Stomach smooth muscle (tissue), 2 donors: Measurements from ENCODE around the gene CRACR2A.

ENCODE experiments used
- H3K27ac ChIP-seq: one replicate; pipeline ENCODE4 v1.7.0; 2013; ENCODE audit warnings: mild to moderate bottlenecking, low read length, inconsistent platforms
- H3K27me3 ChIP-seq, 2 donors: one replicate each; pipeline ENCODE4 v1.7.0; 2013; ENCODE audit warnings: low read length in 2 of 2; ENCODE audit not compliant: insufficient read depth in 2 of 2, control insufficient read depth in 1 of 2
- H3K36me3 ChIP-seq, 2 donors: one replicate each; pipeline ENCODE4 v1.7.0; 2013; ENCODE audit warnings: low read length in 2 of 2; ENCODE audit not compliant: control insufficient read depth in 2 of 2, insufficient read depth in 2 of 2
- H3K4me1 ChIP-seq: one replicate; pipeline ENCODE4 v1.7.0; 2013; ENCODE audit warnings: low read length; ENCODE audit not compliant: control insufficient read depth, insufficient read depth
- H3K4me3 ChIP-seq, 2 donors: one replicate each; pipeline ENCODE4 v1.7.0; 2013; ENCODE audit warnings: low read length in 2 of 2
- H3K9ac ChIP-seq, 2 donors: one replicate each; pipeline ENCODE4 v1.7.0; 2013; ENCODE audit warnings: low read length in 2 of 2, mild to moderate bottlenecking in 1 of 2
- H3K9me3 ChIP-seq, 2 donors: one replicate each; pipeline ENCODE4 v1.7.0; 2013; ENCODE audit warnings: low read length in 2 of 2; ENCODE audit not compliant: control insufficient read depth in 2 of 2
- donor health status: healthy.
- donor health status: Pancreatic carcinoma.

CRACR2A gene

GRCh38 chr12:3680919-3681594, 71.9 kb downstream of the CRACR2A start:
- H3K4me1 ChIP-seq: peaks cover 17% of the 10 kb centered on the region
- H3K9me3 ChIP-seq: no peaks in the 10 kb centered on the region
- no peak overlapping the region for H3K9ac ChIP-seq
- H3K4me3 ChIP-seq: no peak overlapping the region
- H3K36me3 ChIP-seq: peaks cover 0 to 3% of the 10 kb centered on the region in 2 donors
- H3K27ac ChIP-seq: no peak overlapping the region
- no peaks in the 10 kb centered on the region for H3K27me3 ChIP-seq

GRCh38 chr12:3679831-3680230, 73.1 kb downstream of the CRACR2A start:
- no peaks in the 10 kb centered on the region for H3K9me3 ChIP-seq
- no peak overlapping the region for H3K4me3 ChIP-seq
- no peaks in the 10 kb centered on the region for H3K27me3 ChIP-seq

DNA sequence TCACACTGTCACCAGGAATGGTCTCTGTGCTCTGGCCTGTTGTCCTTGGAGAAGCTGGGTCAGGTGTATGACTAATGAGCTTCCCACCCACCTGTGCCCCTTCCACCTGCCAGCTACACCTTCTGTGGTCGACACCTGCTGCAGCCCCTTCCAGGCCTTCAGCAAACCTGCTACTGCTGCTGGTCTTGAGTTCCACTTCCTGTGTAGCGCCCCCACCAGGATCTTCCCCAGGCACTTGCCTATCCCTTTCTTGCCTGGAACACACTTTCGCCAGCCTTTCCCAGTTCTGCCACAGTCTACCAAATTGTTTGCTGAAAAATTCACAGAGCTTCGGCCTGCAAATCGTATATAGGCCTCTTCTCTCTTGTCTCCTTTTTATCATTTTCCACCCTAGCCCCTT, 75.3 kb downstream of the CRACR2A start:
- H3K4me1 ChIP-seq: peaks cover 5% of the 10 kb centered on the region
- H3K9ac ChIP-seq: no peak overlapping the region
- no peaks in the 10 kb centered on the region for H3K9me3 ChIP-seq
- no peak overlapping the region for H3K27ac ChIP-seq
- no peaks in the 10 kb centered on the region for H3K27me3 ChIP-seq
- peaks cover 0 to 3% of the 10 kb centered on the region in 2 donors for H3K36me3 ChIP-seq
- no peak overlapping the region for H3K4me3 ChIP-seq

More at GRCh38 chr12:3679831-3680230, 73.1 kb downstream of the CRACR2A start:
- Histone ChIP-seq H3K9ac (no peak overlapping the region), H3K4me1 (peaks cover 14% of the 10 kb centered on the region), H3K27ac (no peak overlapping the region), H3K36me3 (peaks cover 0 to 3% of the 10 kb centered on the region in 2 donors)

- Histone ChIP-seq H3K9me3 (no peaks in the 10 kb centered on the region), H3K27ac (no peak overlapping the region), H3K36me3 (peaks cover 0 to 3% of the 10 kb centered on the region in 2 donors), H3K27me3 (no peaks in the 10 kb centered on the region), H3K9ac (no peak overlapping the region), H3K4me1 (peaks cover 16% of the 10 kb centered on the region), H3K4me3 (no peak overlapping the region)
Observed at GRCh38 chr12:3673981-3674708, 78.8 kb downstream of the CRACR2A start.

- H3K27ac ChIP-seq: no peak overlapping the region
- no peak overlapping the region for H3K9ac ChIP-seq
- no peaks in the 10 kb centered on the region for H3K9me3 ChIP-seq
- peaks cover 28% of the 10 kb centered on the region for H3K4me1 ChIP-seq
- H3K4me3 ChIP-seq: no peak overlapping the region
- no peaks in the 10 kb centered on the region for H3K36me3 ChIP-seq
- H3K27me3 ChIP-seq: no peaks in the 10 kb centered on the region
Observed at GRCh38 chr12:3672113-3672509, 80.8 kb downstream of the CRACR2A start.

GRCh38 chr12:3671330-3672112, 81.4 kb downstream of the CRACR2A start:
- Histone ChIP-seq H3K4me1 (peaks cover 28% of the 10 kb centered on the region), H3K4me3 (no peak overlapping the region), H3K27me3 (no peaks in the 10 kb centered on the region), H3K9me3 (no peaks in the 10 kb centered on the region), H3K27ac (no peak overlapping the region), H3K9ac (no peak overlapping the region), H3K36me3 (no peaks in the 10 kb centered on the region)

DNA sequence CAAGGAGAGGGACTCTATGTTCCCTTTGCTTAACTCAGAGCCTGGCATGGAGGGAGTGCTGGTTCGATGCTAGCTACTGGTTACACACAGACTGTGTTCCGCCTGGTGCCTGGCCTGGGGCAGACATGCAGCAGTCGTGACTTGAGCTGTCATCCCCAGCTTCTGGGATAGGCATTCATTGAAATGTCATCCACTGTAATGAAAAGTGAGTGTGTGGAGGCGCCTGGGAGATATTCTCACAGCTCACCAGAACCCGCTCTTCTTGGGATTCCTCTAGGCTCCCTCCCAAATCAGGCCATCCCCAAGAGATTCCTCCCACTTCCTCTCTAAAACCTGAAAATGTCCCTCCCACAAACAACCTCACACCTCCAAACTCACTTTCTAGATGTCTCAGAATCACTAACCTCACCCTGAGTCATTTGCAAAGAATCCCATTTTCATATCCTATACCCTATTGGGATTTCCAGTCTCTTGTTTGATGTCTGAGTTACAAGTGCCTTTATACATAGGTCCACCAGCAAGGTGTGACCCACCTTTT, 82.8 kb downstream of the CRACR2A start:
- Histone ChIP-seq H3K9me3 (no peaks in the 10 kb centered on the region), H3K27me3 (no peaks in the 10 kb centered on the region), H3K4me3 (no peak overlapping the region), H3K4me1 (peaks cover 28% of the 10 kb centered on the region), H3K27ac (no peak overlapping the region), H3K9ac (no peak overlapping the region), H3K36me3 (no peaks in the 10 kb centered on the region)

DNA sequence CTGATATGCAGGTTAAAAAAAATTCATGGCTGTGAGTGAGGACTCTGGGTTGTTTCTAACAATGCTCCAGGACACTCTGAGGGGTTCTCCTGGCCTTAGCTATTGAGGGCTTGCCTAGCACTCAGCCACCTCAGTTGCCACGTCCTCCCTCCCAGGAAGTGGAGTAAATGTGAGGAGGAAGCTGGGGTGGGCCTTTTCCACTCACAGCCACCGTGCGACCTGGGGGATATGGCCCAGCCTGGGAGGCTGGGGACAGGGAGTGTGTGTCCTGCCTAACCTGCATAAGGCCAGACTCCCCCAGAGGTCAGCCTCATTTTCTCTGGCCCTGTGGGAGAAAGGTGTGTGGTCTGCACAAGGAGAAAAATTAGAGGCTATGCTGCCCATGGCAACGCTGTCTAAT, 83.3 kb downstream of the CRACR2A start:
- H3K4me1 ChIP-seq: peaks cover 28% of the 10 kb centered on the region

GRCh38 chr12:3668479-3669165, 84.3 kb downstream of the CRACR2A start:
- Histone ChIP-seq H3K4me3 (no peak overlapping the region), H3K36me3 (no peaks in the 10 kb centered on the region)

More for the DNA sequence above, 83.3 kb downstream of the CRACR2A start:
- no peaks in the 10 kb centered on the region for H3K27me3 ChIP-seq
- no peak overlapping the region for H3K27ac ChIP-seq
- H3K9ac ChIP-seq: no peak overlapping the region
- no peaks in the 10 kb centered on the region for H3K9me3 ChIP-seq
- H3K36me3 ChIP-seq: no peaks in the 10 kb centered on the region
- H3K4me3 ChIP-seq: no peak overlapping the region

DNA sequence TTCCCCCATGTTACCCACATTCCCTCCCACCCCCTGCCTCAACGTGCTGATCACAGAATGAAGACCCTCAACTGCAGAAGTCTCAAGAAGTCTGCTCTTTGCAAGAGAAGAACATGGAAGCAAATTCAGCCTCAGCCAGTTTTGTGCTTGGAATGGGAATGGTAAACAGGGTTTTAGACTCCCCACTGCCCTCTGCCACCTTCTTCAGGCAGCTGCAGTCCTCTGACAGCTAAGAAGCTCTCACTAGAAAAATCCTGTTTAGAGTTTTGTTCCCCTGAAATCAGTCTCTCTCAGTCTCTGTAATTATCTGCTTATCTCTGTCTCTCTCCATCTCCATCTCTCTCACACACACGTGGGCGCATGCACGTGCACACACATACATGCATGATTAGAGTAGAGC, 85.4 kb downstream of the CRACR2A start:
- H3K27me3 ChIP-seq: no peaks in the 10 kb centered on the region
- no peaks in the 10 kb centered on the region for H3K9me3 ChIP-seq
- no peak overlapping the region for H3K4me3 ChIP-seq
- no peak overlapping the region for H3K9ac ChIP-seq
- no peak overlapping the region for H3K27ac ChIP-seq
- H3K4me1 ChIP-seq: peaks cover 26% of the 10 kb centered on the region
- no peaks in the 10 kb centered on the region for H3K36me3 ChIP-seq

More at GRCh38 chr12:3668479-3669165, 84.3 kb downstream of the CRACR2A start:
- Histone ChIP-seq H3K27me3 (no peaks in the 10 kb centered on the region), H3K9ac (no peak overlapping the region), H3K9me3 (no peaks in the 10 kb centered on the region), H3K27ac (no peak overlapping the region), H3K4me1 (peaks cover 28% of the 10 kb centered on the region)
